ENCODE results near the gene KAZALD1. TPM values are rescaled to one million over a fixed set of nuclear protein-coding genes. Genes with fewer than 3 reads are reported as not detected.
A peak's percentile ranks its signal among the peaks of the same experiment; 100 is the strongest.

The KAZALD1 gene
- polyA plus RNA-seq, 1 donor from 2014 or later, result 1.6 TPM

DNA sequence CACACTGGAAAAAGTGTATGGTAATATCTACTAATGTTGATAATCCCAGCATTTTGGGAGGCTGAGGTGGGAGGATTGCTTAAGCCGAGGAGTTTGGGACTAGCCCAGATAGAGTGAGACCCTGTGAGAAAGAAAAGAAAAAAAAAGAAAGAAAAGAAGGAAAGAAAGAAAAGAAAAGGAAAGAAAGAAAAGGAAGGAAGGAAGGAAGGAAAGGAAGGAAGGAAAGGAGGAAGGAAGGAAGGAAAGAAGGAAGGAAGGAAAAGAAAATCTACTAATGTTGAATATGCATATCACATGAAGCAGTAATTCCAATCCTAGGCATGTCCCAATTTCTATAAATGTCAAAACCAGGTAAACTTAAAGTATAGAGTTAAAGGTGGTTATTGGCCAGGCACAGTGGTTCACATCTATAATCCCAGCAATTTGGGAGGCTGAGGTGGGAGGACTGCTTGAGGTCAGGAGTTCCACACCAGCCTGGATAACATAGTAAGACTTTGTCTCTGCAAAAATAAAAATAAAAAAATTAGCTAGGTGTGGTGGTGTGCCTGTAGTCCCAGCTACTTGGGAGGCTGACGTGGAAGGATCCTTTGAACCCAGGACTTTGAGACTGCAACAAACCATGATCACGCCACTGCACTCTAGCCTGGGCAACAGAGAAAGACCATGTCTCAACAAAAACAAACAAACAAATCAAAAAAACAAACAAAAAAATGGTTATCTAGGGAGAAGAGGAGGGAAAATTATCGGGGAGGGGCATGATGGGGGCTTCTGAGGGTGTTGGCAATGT is 5.2 kb upstream of the KAZALD1 start:
- Histone ChIP-seq H3K79me2 (replicated peaks; ENCODE audit: insufficient read depth, low read length) (no peaks in the 10 kb centered on the region), H3K9me2 (ENCODE audit: insufficient read depth, low read length) (no peaks in the 10 kb centered on the region), H3K4me3 (ENCODE audit: low read length) (no peak overlapping the region), H3K9me3 (ENCODE audit: low read length) (no peaks in the 10 kb centered on the region), H2AFZ (ENCODE audit: low read depth, low read length) (no peak overlapping the region), H3F3A (ENCODE audit: insufficient read depth, low read length, poor library complexity, severe bottlenecking) (peaks cover under 1% of the 10 kb centered on the region), H3K9ac (ENCODE audit: low read length) (no peak overlapping the region), H4K20me1 (ENCODE audit: insufficient read depth) (no peaks in the 10 kb centered on the region), H3K27ac (ENCODE audit: low read length) (no peak overlapping the region), H3K36me3 (ENCODE audit: insufficient read depth, low read length) (no peaks in the 10 kb centered on the region), H3K27me3 (ENCODE audit: insufficient read depth, low read depth, low read length) (peaks cover 13% of the 10 kb centered on the region), H3K4me2 (ENCODE audit: low read length) (no peak overlapping the region)
- TF ChIP-seq, protein P1, sequence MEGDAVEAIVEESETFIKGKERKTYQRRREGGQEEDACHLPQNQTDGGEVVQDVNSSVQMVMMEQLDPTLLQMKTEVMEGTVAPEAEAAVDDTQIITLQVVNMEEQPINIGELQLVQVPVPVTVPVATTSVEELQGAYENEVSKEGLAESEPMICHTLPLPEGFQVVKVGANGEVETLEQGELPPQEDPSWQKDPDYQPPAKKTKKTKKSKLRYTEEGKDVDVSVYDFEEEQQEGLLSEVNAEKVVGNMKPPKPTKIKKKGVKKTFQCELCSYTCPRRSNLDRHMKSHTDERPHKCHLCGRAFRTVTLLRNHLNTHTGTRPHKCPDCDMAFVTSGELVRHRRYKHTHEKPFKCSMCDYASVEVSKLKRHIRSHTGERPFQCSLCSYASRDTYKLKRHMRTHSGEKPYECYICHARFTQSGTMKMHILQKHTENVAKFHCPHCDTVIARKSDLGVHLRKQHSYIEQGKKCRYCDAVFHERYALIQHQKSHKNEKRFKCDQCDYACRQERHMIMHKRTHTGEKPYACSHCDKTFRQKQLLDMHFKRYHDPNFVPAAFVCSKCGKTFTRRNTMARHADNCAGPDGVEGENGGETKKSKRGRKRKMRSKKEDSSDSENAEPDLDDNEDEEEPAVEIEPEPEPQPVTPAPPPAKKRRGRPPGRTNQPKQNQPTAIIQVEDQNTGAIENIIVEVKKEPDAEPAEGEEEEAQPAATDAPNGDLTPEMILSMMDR (IDR thresholded peaks at IDR 0.05; ENCODE audit: poor library complexity, severe bottlenecking), result no peak
- TF ChIP-seq RAD21 (conservative IDR thresholded peaks at IDR 0.05), result no peak

DNA sequence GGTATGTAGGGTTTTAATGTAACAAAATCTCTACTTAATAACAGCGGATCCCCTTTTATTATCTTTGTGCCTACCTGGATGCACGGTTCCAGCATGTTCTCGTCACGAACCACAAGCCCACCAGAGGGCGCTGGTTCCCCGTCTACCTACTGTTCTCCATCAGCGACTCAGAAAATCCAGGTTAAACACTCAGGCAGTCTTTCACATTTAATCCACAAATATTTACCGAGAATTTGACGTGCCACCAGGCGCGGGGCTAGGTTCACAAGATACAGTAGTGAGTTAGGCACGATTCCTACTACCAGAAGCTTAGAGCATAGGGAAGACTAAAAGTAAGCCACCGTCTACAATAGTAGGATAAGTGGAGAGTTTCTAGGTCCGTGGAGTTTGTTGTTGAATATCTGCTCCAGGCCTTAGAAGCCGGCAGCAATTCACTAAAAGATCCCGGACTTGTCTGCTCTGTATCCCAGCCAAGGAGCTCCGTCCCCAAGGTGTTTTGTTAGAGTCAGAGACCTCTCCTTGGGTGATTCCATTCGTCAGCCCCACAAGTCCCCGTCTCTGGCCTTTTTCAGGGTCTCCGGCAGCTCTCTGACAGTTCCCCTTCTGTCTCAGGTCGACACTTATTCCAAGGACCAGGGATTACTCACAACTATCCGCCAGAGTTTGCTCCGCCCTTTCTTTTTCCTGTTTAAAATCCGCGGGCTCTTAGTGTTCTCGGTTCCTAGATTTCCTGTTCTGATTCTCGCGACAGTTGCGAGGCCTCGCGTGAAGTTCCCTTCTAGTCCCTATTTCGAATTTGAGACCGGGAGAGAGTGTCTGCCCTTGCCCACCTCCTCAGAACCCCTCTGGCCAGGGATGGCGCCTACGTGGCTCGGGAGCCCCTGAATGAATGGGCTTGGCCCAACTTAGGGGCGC is 1.5 kb upstream of the KAZALD1 start:
- Histone ChIP-seq H3K27ac (ENCODE audit: low read length) (peak overlapping the region; percentile 88), H3K36me3 (ENCODE audit: insufficient read depth, low read length) (no peaks in the 10 kb centered on the region), H3K4me2 (ENCODE audit: low read length) (peak overlapping the region; percentile 89), H3K9me3 (ENCODE audit: low read length) (no peaks in the 10 kb centered on the region), H3K27me3 (ENCODE audit: insufficient read depth, low read depth, low read length) (peaks cover 44% of the 10 kb centered on the region), H4K20me1 (ENCODE audit: insufficient read depth) (no peaks in the 10 kb centered on the region), H3F3A (ENCODE audit: insufficient read depth, low read length, poor library complexity, severe bottlenecking) (peaks cover 3% of the 10 kb centered on the region), H3K9ac (ENCODE audit: low read length) (peak overlapping the region; percentile 94), H2AFZ (ENCODE audit: low read depth, low read length) (peak overlapping the region; percentile 99), H3K9me2 (ENCODE audit: insufficient read depth, low read length) (no peaks in the 10 kb centered on the region), H3K79me2 (replicated peaks; ENCODE audit: insufficient read depth, low read length) (no peaks in the 10 kb centered on the region), H3K4me3 (ENCODE audit: low read length) (peak overlapping the region; percentile 94)
- TF ChIP-seq EP300 (conservative IDR thresholded peaks at IDR 0.05; ENCODE audit: poor library complexity, severe bottlenecking) (no peak), SMC3 (conservative IDR thresholded peaks at IDR 0.05; ENCODE audit: poor library complexity) (peak; percentile 87), EZH2 (IDR thresholded peaks at IDR 0.05; ENCODE audit: borderline replicate concordance, insufficient read depth, low read length, poor library complexity, severe bottlenecking) (no peak), RAD21 (conservative IDR thresholded peaks at IDR 0.05) (peak; percentile 79), MXI1 (conservative IDR thresholded peaks at IDR 0.05; ENCODE audit: poor library complexity, severe bottlenecking) (peak; percentile 73), TAF1 (IDR thresholded peaks at IDR 0.05; ENCODE audit: low read depth) (no peak)
- TF ChIP-seq, protein P1 (IDR thresholded peaks at IDR 0.05; ENCODE audit: poor library complexity, severe bottlenecking), result peak; percentile 89
